ENCODE data around the gene ACP2.
"Not testable (repeated sequence)": the region's sequence is repeated elsewhere in the genome, so short reads cannot be mapped to it uniquely, and the experiment has no call there.

DNA sequence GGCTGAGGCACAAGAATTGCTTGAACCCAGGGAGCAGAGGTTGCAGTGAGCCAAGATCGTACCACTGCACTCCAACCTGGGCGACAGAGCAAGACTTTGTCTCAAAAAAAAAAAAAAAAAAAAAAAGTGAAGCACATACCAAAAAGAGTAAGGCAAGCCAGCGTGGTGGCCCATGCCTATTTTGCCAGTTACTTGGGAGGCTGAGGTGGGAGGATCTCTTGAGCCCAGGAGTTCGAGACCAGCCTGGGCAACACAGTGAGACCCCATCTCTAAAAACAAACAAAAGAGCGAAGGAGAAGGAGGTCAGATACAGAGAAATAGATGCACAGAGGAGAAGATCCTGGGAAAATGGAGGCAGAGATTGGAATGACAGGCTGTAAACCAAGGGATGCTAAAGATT is 42.0 kb downstream of the ACP2 start:
- TF ChIP-seq, protein P1, sequence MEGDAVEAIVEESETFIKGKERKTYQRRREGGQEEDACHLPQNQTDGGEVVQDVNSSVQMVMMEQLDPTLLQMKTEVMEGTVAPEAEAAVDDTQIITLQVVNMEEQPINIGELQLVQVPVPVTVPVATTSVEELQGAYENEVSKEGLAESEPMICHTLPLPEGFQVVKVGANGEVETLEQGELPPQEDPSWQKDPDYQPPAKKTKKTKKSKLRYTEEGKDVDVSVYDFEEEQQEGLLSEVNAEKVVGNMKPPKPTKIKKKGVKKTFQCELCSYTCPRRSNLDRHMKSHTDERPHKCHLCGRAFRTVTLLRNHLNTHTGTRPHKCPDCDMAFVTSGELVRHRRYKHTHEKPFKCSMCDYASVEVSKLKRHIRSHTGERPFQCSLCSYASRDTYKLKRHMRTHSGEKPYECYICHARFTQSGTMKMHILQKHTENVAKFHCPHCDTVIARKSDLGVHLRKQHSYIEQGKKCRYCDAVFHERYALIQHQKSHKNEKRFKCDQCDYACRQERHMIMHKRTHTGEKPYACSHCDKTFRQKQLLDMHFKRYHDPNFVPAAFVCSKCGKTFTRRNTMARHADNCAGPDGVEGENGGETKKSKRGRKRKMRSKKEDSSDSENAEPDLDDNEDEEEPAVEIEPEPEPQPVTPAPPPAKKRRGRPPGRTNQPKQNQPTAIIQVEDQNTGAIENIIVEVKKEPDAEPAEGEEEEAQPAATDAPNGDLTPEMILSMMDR (IDR thresholded peaks at IDR 0.05), result not testable (repeated sequence)
- TF ChIP-seq POLR2A, EP300 (IDR thresholded peaks at IDR 0.05): not testable (repeated sequence)
